Glutamatergic neuron (in vitro differentiated cells): ENCODE measurements around the gene NT5DC3. TPM values are rescaled to one million over a fixed set of nuclear protein-coding genes. Genes with fewer than 3 reads are reported as not detected.

Experiments used
- DNase-seq: peaks from one replicate; pipeline ENCODE4 v3.0.0; 2022
- H3K27ac Mint-ChIP-seq: one replicate; pipeline ENCODE4 v1.8.0; 2020; ENCODE audit warnings: mild to moderate bottlenecking, mixed read lengths, inconsistent platforms; ENCODE audit not compliant: unreplicated experiment
- H3K27me3 Mint-ChIP-seq: one replicate; pipeline ENCODE4 v1.8.0; 2020; ENCODE audit warnings: mild to moderate bottlenecking, moderate library complexity, mixed read lengths, inconsistent platforms; ENCODE audit not compliant: unreplicated experiment
- H3K36me3 Mint-ChIP-seq: one replicate; pipeline ENCODE4 v1.8.0; 2020; ENCODE audit warnings: mild to moderate bottlenecking, mixed read lengths, inconsistent platforms; ENCODE audit not compliant: unreplicated experiment
- H3K4me1 Mint-ChIP-seq: one replicate; pipeline ENCODE4 v1.8.0; 2020; ENCODE audit warnings: mild to moderate bottlenecking, low read depth, mixed read lengths, inconsistent platforms; ENCODE audit not compliant: unreplicated experiment
- H3K4me3 Mint-ChIP-seq: one replicate; pipeline ENCODE4 v1.8.0; 2020; ENCODE audit warnings: mild to moderate bottlenecking, mixed read lengths, inconsistent platforms; ENCODE audit not compliant: unreplicated experiment
- H3K9me3 Mint-ChIP-seq: one replicate; pipeline ENCODE4 v1.8.0; 2020; ENCODE audit warnings: mild to moderate bottlenecking, moderate library complexity, mixed read lengths, inconsistent platforms; ENCODE audit not compliant: unreplicated experiment
- CTCF ChIP-seq: fragments of 200-600 bp; sonication (generic); IDR thresholded peaks from one replicate; pipeline ENCODE4 v1.5.0; 2021; ENCODE audit not compliant: partially characterized antibody, unreplicated experiment
- total RNA-seq: library from RNA; stranded (reverse); fragmentation: NEBNext Ultra II Directional; extraction: Animal tissue kit (Norgen Biotek cat#: 25700); gene quantifications from one replicate; pipeline ENCODE4 v1.2.1, GENCODE V29; 2021; ENCODE audit not compliant: unreplicated experiment

NT5DC3 gene
- total RNA-seq, 1 donor from 2014 or later: 2.1 TPM

- H3K27me3 Mint-ChIP-seq: no peaks in the 10 kb centered on the region
- no peak for TF ChIP-seq CTCF
- no peak overlapping the region for H3K4me3 Mint-ChIP-seq
- peaks cover 2% of the 10 kb centered on the region for H3K9me3 Mint-ChIP-seq
- no peak overlapping the region for H3K27ac Mint-ChIP-seq
- no peak for DNase-seq
- peaks cover 13% of the 10 kb centered on the region for H3K36me3 Mint-ChIP-seq
- H3K4me1 Mint-ChIP-seq: peaks cover 7% of the 10 kb centered on the region
These were observed 7.1 kb downstream of the NT5DC3 start for GRCh38 chr12:103833891-103834290.

GRCh38 chr12:103833095-103833775 lies 7.8 kb downstream of the NT5DC3 start:
- Mint-ChIP-seq H3K4me1 (peaks cover 7% of the 10 kb centered on the region), H3K27me3 (no peaks in the 10 kb centered on the region), H3K9me3 (peaks cover 2% of the 10 kb centered on the region), H3K27ac (no peak overlapping the region), H3K36me3 (peaks cover 13% of the 10 kb centered on the region), H3K4me3 (no peak overlapping the region)
- DNase-seq: no peak
- TF ChIP-seq CTCF: no peak

- TF ChIP-seq CTCF: no peak
- DNase-seq: no peak
- H3K4me3 Mint-ChIP-seq: no peak overlapping the region
- H3K27ac Mint-ChIP-seq: no peak overlapping the region
- peaks cover 13% of the 10 kb centered on the region for H3K36me3 Mint-ChIP-seq
- H3K27me3 Mint-ChIP-seq: no peaks in the 10 kb centered on the region
- peaks cover 2% of the 10 kb centered on the region for H3K9me3 Mint-ChIP-seq
- H3K4me1 Mint-ChIP-seq: peaks cover 7% of the 10 kb centered on the region
These were observed 8.7 kb downstream of the NT5DC3 start for GRCh38 chr12:103832048-103832997.

- no peak for DNase-seq
- Mint-ChIP-seq H3K36me3 (peaks cover 13% of the 10 kb centered on the region), H3K4me3 (no peak overlapping the region), H3K4me1 (peaks cover 7% of the 10 kb centered on the region), H3K9me3 (peaks cover 2% of the 10 kb centered on the region), H3K27ac (no peak overlapping the region), H3K27me3 (no peaks in the 10 kb centered on the region)
- no peak for TF ChIP-seq CTCF
These were observed 10.2 kb downstream of the NT5DC3 start for GRCh38 chr12:103830730-103831320.
